Astrocyte of the spinal cord (primary cell): ENCODE data around the gene RNASET2.

Experiments
- DNase-seq: peaks from one replicate; pipeline ENCODE4 v3.0.0; 2011; ENCODE audit warnings: low read depth, low spot score
- H3K4me3 ChIP-seq: 2 replicates; pipeline ENCODE4 v1.5.1; 2011; ENCODE audit warnings: low read depth, mild to moderate bottlenecking, low read length, moderate library complexity
- CTCF ChIP-seq: IDR thresholded peaks from 2 replicates; pipeline ENCODE4 v1.5.1; 2012; ENCODE audit warnings: low read depth, mild to moderate bottlenecking, low read length, inconsistent platforms
- in situ Hi-C: cut with HindIII; loops from 2 replicates; pipeline ENCODE4 v1.10.0; 2017; ENCODE audit warnings: low sequenced_read_pairs

The RNASET2 gene

GRCh38 chr6:166932116-166932515, 24.2 kb downstream of the RNASET2 start:
- no peak for TF ChIP-seq CTCF
- in situ Hi-C loops: no loop called here
- H3K4me3 ChIP-seq: no peak overlapping the region
- no peak for DNase-seq

GRCh38 chr6:166931426-166931970, 24.9 kb downstream of the RNASET2 start:
- TF ChIP-seq CTCF: no peak
- DNase-seq: no peak
- no peak overlapping the region for H3K4me3 ChIP-seq
- in situ Hi-C loops: no loop called here

- in situ Hi-C loops: no loop called here
- TF ChIP-seq CTCF: no peak
Measured at GRCh38 chr6:166930354-166930891, 25.9 kb downstream of the RNASET2 start.

GRCh38 chr6:166929542-166930189, 26.7 kb downstream of the RNASET2 start:
- no peak overlapping the region for H3K4me3 ChIP-seq
- TF ChIP-seq CTCF: no peak
- in situ Hi-C loops: no loop called here
- DNase-seq: no peak

More at GRCh38 chr6:166930354-166930891, 25.9 kb downstream of the RNASET2 start:
- H3K4me3 ChIP-seq: no peak overlapping the region
- no peak for DNase-seq

GRCh38 chr6:166928644-166929541, 27.5 kb downstream of the RNASET2 start:
- no peak for TF ChIP-seq CTCF
- H3K4me3 ChIP-seq: no peak overlapping the region
- no peak for DNase-seq
- in situ Hi-C loops: no loop called here

- no peak for TF ChIP-seq CTCF
- in situ Hi-C loops: no loop called here
- DNase-seq: no peak
- no peak overlapping the region for H3K4me3 ChIP-seq
Measured at GRCh38 chr6:166927935-166928643, 28.3 kb downstream of the RNASET2 start.
